Astrocyte of the cerebellum (primary cell): ENCODE measurements around the gene MID1.
A peak's percentile ranks its signal among the peaks of the same experiment; 100 is the strongest.

Experiments
- DNase-seq: peaks from one replicate; pipeline ENCODE4 v3.0.0-alpha.2; 2011; ENCODE audit warnings: low read depth
- H3K4me3 ChIP-seq: 2 replicates; pipeline ENCODE4 v1.5.1; 2011; ENCODE audit warnings: mild to moderate bottlenecking, low read depth, low read length, moderate library complexity
- CTCF ChIP-seq: IDR thresholded peaks from 2 replicates; pipeline ENCODE4 v1.5.1; 2012; ENCODE audit warnings: low read length, low read depth, moderate library complexity, mild to moderate bottlenecking; ENCODE audit errors: missing control alignments
- in situ Hi-C: cut with HindIII; loops from 2 replicates; pipeline ENCODE4 v1.10.0; 2017; ENCODE audit warnings: low sequenced_read_pairs

Gene MID1

DNA sequence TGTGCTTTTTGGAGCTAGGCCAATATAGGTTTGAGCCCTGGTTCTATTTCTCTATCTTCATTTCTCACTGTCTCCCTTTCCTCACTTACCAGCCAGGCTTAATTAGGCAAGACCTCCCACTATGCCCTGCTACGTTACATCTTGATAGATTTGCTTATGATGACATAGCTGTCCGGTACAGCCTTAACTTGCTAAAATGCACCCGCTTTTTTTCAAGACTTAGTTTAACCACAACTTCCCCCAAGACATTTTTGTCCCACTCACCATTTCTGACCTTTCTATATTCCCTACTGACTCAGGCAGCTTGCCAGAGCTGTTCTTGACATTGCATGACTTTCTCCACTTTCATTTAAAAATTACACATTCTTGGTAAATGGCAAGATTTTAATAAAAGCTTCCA lies 152.6 kb downstream of the MID1 start:
- in situ Hi-C loops, result no loop called here
- peak; percentile 15 for DNase-seq
- no peak overlapping the region for H3K4me3 ChIP-seq
- TF ChIP-seq CTCF, result no peak

GRCh38 chrX:10465254-10465653 lies 155.1 kb downstream of the MID1 start:
- DNase-seq, result no peak
- in situ Hi-C loops, result no loop called here
- no peak overlapping the region for H3K4me3 ChIP-seq
- TF ChIP-seq CTCF, result no peak

DNA sequence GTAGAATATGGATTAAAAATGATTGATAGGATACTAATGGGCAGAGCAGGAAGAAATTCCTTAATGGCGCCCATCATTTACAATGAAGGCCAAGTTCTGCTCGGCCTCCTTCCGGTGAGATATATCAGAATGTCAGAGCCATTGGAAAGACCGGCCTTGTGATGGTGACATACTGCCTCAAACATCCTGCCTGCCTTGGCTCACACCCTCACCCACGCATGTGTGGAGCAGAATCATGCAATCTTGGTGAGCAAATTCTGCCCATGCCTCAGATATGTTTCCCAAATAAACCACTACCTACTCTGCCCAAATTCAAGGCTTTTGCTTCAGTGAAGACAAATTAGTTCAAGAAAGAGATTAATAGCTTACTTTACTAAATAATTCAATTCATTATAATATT lies 163.3 kb downstream of the MID1 start:
- no peak for TF ChIP-seq CTCF
- H3K4me3 ChIP-seq, result no peak overlapping the region
- in situ Hi-C loops, result loop anchor here (5.0 kb wide), 1 partner anchor 35 kb away; no protein-coding TSS in a partner anchor
- no peak for DNase-seq

DNA sequence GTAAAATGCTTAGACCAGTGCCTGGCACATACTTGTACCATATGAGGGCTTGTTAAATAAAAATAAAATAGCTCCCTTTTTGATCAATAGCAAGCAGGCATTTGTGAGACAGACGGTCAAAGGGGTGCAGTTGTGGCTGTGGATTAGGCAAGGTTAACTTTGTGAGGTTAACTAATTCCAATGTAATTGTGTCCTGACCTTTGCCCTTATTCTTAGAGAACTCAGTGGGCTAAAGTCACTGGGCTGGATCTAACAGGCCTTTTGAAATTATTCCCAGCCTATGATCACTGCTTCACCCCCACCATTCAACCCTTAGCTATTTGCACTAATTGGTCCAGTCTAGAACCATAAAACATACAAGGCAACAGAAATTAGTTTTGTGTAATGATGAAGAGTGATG lies 166.4 kb downstream of the MID1 start:
- in situ Hi-C loops, result no loop called here
- DNase-seq, result no peak

GRCh38 chrX:10450959-10451355 lies 169.4 kb downstream of the MID1 start:
- in situ Hi-C loops, result no loop called here
- DNase-seq, result no peak
- TF ChIP-seq CTCF, result no peak
- H3K4me3 ChIP-seq, result no peak overlapping the region

More for the DNA sequence above, 166.4 kb downstream of the MID1 start:
- no peak for TF ChIP-seq CTCF
- no peak overlapping the region for H3K4me3 ChIP-seq

- in situ Hi-C loops, result no loop called here
- no peak overlapping the region for H3K4me3 ChIP-seq
- TF ChIP-seq CTCF, result no peak
- peak; percentile 35 for DNase-seq
Measured at GRCh38 chrX:10450229-10450958, 170.0 kb downstream of the MID1 start.
